D721Med (cell line): Measurements from ENCODE around the gene SLC12A2.
A peak's percentile ranks its signal among the peaks of the same experiment; 100 is the strongest.

Experiments used
- DNase-seq: peaks from one replicate; pipeline ENCODE4 v3.0.0; 2011; ENCODE audit warnings: low spot score; ENCODE audit not compliant: insufficient read length
- FAIRE-seq: peaks from 2 replicates; lab custom pipeline; 2011; peaks lifted over from hg19 to GRCh38; lab: Jason Lieb, UNC
- TF ChIP-seq, protein P1 (sequence below): IDR thresholded peaks from 2 replicates; pipeline ENCODE4 v1.5.1; 2012; ENCODE audit warnings: mild to moderate bottlenecking, control low read depth; ENCODE audit not compliant: insufficient read depth; ENCODE audit errors: missing control alignments

SLC12A2 gene

DNA sequence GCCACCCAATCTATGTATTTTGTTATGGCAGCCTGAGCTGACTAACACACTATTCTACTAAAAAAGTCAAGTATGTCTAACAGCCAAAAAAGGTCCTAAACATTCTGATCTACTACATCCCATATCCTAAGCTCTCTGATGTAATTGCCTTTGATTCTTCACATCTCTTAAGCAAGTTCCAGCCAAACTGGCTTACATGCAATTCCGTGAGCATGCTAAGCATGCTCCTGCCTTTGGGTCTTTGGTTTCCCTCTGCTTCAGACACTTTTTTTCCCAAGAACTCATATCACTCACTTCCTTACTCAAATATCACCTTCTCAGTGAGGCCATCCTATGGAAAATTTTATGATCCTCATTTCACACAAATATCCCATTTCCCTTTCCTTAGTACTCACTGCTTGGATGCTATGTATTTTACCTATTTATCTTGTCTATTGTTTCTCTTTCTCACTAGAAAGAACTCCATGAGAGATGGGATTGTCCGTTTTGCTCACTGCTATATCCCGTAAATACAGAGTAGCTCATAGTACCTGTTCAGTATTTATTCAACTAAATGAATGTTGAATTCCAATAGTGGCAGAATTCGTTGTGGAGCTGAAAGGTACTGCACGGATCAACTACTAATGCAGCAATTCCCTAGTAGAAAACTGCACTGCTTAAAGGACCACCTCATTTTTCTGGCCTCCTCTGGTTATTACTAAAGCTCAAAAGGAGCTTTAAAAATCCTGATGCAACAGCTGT lies 2.3 kb upstream of the SLC12A2 start:
- TF ChIP-seq, protein P1, sequence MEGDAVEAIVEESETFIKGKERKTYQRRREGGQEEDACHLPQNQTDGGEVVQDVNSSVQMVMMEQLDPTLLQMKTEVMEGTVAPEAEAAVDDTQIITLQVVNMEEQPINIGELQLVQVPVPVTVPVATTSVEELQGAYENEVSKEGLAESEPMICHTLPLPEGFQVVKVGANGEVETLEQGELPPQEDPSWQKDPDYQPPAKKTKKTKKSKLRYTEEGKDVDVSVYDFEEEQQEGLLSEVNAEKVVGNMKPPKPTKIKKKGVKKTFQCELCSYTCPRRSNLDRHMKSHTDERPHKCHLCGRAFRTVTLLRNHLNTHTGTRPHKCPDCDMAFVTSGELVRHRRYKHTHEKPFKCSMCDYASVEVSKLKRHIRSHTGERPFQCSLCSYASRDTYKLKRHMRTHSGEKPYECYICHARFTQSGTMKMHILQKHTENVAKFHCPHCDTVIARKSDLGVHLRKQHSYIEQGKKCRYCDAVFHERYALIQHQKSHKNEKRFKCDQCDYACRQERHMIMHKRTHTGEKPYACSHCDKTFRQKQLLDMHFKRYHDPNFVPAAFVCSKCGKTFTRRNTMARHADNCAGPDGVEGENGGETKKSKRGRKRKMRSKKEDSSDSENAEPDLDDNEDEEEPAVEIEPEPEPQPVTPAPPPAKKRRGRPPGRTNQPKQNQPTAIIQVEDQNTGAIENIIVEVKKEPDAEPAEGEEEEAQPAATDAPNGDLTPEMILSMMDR = no peak
- peak; percentile 63 for FAIRE-seq
- no peak for DNase-seq

DNA sequence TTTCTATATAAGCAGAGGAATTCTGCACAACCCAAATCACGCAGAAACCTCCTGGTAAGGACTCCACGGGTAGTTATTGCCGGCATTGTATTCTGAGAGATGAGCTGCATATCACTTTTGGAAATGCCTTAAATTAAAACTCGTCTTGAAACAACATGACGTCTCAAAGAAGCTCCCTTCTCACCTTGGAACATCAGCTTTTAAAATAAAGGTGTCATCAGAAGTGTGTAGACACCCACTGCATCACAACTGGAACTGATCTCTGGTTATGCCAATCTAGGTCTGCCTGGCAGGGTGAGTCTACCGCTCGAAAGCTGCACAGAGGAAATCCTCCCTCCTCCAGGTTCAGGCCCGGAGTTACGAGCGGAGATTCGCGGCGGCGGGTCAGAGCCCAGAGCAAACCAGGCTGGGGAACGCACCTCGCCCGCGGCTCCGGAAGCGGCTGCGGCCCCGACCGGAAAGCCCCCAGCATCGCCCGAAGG lies 974 bp upstream of the SLC12A2 start:
- FAIRE-seq (no peak), DNase-seq (no peak)
- TF ChIP-seq, protein P1 = no peak

DNA sequence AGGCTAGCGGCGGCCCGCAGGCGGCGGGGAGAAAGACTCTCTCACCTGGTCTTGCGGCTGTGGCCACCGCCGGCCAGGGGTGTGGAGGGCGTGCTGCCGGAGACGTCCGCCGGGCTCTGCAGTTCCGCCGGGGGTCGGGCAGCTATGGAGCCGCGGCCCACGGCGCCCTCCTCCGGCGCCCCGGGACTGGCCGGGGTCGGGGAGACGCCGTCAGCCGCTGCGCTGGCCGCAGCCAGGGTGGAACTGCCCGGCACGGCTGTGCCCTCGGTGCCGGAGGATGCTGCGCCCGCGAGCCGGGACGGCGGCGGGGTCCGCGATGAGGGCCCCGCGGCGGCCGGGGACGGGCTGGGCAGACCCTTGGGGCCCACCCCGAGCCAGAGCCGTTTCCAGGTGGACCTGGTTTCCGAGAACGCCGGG lies 253 bp downstream of the SLC12A2 start:
- TF ChIP-seq, protein P1 = peak; percentile 15
- DNase-seq (no peak), FAIRE-seq (no peak)

DNA sequence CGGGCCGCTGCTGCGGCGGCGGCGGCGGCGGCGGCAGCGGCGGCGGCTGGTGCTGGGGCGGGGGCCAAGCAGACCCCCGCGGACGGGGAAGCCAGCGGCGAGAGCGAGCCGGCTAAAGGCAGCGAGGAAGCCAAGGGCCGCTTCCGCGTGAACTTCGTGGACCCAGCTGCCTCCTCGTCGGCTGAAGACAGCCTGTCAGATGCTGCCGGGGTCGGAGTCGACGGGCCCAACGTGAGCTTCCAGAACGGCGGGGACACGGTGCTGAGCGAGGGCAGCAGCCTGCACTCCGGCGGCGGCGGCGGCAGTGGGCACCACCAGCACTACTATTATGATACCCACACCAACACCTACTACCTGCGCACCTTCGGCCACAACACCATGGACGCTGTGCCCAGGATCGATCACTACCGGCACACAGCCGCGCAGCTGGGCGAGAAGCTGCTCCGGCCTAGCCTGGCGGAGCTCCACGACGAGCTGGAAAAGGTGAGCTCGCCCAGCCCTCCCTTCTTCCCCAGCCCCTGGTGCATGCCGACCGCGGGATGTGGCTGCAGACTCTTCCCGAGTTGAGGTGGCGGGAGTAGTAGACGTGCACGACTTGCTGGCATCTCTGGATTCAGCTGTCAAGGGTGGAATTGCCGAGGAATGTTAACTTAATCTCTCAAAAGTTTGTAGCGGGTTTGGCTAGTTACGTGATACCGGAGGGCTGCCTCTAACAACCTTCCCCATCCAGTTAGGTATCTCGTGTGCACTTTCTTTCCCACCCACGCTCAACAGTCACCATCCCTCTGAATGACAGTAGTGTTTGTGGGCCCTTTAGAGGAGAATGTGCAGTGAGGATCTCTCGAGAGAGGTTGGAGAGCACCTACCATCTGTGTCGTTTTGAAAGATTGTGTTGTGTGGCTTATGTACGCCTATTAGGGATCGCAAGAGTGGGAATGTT lies 932 bp downstream of the SLC12A2 start:
- FAIRE-seq = no peak
- TF ChIP-seq, protein P1 = no peak
- no peak for DNase-seq

DNA sequence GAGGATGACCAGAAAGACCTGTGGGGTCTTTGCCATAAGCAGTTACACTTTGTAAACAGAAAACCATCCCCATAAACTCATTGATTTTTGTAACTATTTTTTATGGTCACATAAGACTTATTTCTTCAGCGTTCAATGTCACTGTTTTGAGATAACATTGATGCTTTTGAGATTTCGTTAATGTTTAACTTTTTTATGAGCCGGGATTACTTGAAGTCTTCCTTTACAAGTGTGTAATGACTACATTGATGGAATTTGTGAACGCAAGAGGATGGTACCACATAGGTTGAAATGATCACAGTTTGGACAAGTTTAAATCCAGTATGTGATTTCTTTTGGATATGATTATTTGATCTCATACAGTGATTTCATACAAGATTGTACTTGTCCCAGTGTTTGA lies 1.8 kb downstream of the SLC12A2 start:
- DNase-seq = no peak
- TF ChIP-seq, protein P1 = no peak
- FAIRE-seq = peak; percentile 44

DNA sequence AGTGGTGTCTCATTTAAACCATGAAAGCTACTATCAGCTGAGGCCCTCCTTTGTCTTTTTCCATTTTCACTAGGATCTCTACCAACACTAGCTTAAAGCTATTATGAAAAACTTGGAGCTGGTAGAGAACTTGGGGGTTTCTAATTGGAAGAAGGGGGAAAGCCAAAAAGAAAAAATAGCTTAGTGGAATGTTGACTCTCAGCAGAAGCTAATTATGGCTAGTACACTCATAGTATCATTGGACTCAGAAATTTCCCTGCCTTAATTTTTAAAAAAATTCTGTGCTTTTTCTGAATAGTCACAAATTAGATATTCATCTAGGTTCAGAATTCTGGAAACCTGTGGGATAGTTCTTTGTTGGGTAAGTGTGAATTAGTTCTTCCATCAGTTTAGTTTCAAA lies 8.0 kb downstream of the SLC12A2 start:
- DNase-seq = no peak
- TF ChIP-seq, protein P1 = no peak
- FAIRE-seq = no peak
